Measurements from ENCODE around the gene SYNE3.
A peak's percentile ranks its signal among the peaks of the same experiment; 100 is the strongest.

SYNE3 gene

DNA sequence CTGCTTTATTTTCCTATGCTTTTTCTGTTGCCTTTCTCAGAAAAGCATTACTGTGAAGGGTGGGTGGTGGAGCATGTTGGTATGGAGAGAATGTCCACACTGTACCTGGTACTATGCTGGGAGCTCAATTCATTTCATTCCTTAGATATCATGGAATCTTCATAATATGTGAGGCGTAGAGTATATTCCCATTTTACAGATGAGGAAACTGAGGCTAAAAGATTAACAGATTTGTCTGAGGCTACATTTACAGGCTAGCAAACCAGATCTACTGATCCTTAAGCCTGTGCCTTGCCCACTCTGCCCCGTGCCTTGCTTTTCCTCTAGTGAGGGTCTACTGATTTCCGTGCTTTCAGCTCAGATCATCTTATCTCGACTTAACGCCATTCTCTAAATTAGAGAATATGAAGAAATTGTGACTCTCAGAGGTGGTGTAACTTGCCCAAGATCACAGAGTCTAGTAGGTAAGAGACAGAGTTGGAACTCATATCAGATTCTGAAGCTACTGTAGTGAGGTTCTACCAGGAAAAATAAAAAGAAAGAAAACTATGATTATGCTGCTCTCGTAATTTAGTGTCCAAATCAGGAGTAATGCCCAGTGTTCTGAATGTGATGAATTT lies 23.9 kb upstream of the SYNE3 start:
- no peak for DNase-seq

DNA sequence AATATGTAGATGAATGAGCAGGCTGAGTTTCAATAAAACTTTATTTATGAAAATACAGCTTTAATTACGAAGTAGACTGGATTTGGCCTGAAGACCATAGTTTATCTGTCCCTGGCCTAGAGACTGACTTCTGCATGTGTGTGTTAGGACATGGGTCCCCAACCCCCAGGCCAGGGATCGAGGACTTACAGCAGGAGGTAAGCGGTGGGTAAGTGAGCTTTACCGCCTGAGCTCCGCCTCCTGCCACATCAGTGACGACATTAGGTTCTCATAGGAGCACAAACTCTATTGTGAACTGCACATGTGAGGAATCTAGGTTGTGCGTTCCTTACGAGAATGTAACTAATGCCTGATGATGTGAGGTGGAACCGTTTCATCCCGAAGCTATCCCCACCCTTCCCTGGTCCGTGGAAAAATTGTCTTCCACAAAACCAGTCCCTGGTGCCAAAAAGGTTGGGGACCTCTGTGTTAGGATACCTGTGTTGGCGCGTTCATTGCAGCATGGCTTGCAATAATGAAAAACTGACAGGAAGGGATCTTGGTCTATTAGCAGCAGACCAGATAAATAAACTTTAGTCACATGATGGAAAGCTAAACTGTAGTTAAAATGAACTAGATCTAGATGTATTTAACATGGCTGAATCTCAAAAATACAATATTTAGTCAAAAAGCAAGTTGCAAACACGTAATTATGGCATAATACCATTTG lies 22.5 kb upstream of the SYNE3 start:
- no peak for DNase-seq

DNA sequence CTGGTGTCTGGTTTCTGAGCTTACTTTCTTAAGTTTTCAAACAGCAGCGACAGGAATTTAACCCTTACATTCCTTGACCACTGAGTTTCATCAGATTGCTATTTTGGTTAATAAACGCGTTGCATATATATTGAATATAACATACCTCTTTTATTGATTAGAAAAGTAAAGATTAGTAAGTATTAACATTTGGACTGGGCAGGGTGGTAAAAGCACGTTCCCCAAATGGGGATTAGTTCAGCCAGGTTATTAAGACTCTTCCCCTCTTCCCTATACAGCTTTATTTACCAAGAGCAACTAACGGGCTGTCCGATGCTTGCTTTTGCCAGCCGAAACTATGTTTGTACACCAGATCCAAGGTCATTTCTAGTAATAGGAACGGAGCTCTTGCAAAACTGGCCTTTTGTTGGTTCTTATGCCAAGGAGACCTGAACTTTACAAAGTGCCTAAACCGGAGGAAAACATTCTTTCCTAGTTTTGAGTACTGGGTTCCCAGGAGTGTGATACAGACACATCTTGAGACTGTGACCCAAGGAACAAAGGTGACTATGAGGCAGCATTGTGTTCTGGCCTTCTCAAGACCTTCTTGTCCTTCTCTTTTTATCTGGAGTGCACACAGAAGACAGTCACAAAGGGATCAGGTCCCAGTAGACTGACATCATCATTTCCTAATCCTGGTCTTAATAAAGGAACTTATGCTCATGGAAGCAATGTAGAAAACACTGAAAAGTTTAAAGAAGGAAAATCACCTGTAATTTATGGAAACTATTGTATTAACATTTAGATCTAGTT lies 21.0 kb upstream of the SYNE3 start:
- no peak for DNase-seq

DNA sequence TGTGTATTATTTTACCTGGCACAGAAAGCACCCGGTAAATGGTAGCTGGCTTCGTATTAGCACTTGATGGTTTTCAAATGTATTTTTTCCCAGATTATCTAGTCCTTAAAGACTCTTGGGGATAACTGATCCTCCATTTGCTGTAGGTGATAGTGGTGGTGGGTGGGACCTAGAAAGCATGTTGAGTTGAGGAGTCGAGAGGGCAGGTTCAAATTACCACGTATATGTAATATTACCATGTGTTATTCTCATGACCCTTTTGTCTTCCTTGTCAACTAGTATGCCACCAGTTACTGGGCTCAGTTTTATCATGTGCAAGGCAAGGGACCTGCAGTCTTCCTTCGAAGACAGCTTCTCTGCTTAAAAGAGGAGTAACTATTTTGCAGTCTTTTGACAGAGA lies 20.2 kb upstream of the SYNE3 start:
- no peak for DNase-seq

DNA sequence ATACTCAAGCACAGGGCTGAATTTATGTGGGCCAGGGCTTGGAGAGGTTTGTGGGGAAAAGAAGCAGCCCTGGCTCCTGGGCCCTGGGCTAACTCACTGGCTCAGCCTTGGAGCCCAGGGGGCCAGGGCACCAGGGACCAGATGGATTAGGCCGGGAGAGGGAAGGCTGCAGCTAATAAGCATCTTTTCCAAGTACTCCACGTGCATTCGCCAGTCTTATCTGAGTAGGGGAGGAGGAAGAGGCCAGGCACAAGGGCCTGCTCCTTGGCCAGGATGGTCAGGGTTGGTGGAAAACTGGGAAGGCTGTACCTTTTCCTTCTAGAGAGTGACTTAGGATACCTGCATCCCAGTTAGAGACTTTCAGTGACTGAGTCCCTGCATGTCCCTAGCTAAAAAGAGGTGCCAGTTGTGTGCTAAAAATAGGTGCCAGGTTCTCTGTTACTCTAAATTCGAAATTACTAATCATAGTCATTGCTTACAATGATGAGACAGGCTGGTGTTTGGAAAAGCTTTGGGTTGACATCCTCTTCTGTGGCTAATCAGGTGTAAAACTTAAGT lies 19.7 kb upstream of the SYNE3 start:
- no peak for DNase-seq

DNA sequence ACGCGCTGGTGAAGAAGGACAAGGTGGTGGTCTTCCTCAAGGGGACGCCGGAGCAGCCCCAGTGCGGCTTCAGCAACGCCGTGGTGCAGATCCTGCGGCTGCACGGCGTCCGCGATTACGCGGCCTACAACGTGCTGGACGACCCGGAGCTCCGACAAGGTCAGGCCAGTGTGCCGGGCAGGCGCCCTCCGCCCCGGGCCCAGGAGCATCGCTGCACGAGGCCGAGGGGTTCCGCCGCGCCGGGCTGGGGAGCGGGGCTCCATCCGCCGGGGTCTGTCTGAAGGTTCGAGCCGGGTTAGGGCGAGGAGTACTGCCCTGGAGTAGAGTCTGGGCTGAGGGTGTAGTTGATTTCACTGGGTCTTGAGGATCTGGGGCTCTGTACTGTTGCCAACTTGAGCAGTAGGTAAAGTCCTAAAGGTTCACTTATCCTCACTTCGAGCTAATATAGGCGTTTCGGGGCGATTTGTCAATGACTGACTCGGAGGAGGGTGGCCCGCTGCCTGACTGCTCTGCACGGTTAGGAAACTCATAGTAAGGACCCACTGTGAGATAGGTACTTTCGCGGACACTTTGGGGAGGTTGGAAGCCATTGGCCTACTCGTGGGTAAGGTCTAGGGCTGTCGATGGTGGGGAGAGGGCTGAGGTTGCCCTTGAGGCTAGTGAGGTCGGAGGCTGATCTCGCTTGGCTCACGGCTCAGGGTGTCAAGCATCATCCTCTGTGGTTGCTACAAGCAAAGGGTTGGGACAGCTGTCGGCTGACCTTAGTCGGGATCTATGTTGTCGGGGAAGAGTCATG lies 19.0 kb upstream of the SYNE3 start:
- DNase-seq = no peak

DNA sequence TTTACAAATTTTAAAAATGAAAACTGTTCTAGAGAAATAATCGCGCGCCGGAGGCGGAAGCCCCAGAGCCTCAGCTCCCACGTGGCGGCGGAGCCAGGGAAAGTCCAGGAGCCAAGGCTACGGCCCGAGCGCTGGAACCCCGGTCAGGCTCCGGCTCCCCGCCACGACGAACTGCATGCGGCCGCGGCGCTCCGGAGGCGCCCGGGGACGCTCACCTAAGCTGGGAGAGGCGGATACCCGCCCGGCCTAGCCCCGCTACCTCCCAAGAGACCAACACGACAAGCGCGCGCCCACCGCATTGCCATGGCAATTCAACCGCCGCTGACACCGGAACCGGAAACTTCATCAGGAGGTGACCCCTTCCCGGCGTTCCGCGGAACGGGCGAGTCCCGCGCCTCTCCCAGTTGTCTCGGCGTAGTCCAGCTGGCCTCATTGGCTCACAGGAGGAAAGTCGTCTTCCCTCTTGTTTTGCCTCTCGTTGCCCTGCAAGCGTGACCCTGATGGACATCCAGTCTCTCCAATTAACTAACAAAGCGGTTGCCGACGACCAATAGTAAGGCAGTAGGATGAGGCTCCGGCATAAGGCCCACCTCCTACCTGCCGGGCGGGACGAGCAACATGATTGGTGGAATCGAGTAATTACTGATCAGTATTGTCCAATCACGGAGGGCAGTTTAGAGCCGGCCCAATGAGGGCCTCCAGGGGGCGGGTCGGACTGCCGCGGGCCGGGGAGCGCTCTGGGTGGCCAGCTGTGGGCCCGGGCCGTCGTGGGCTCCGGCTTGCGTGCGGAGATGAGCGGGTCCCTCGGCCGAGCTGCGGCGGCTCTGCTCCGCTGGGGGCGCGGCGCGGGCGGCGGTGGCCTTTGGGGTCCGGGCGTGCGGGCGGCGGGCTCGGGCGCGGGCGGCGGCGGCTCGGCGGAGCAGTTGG lies 18.1 kb upstream of the SYNE3 start, which contains the start of gene GLRX5:
Gene GLRX5, plus strand, starts transcription at position 752 of the 927 bp plus-strand sequence. Its CDS starts 40 bp downstream, at position 792.
- peak; percentile 99 for DNase-seq

DNA sequence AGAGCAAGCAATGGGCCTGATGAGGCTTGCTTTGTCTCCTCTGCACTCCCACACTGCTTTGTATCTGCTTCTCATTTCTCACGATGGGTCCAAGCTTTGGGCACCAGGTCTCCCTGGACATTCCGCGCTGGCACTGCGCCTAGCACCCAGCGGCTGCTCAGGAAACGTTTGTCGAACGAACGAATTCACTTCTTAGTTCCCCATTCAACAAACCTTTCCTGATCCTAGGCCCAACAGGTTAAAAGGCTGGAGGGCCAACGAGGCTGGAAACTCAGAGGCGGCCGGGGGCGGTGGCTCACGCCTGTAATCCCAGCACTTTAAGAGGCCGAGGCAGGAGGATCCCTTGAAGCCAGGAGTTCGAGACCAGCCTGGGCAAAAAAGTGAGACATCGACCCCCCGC lies 17.4 kb upstream of the SYNE3 start:
- no peak for DNase-seq

DNA sequence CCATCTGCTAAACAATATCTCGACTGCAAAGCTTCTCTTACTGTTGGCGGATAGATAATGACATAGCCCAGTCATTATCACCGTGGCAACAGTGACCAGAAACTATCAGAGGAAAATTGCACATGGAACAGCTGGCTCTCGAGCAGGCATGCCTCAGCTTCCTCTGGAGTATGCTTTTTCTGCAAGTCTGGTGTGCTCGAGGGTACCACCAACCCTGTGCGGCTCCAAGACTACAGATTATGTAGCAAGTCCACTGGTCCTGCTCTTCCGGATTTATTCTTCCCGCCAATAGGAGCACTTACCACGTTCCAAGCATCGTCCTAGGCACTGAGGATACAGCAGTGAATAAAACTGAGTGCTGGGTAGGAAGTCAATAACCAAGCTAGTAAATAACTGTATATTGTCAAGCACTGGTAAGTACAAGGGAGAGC lies 17.0 kb upstream of the SYNE3 start:
- no peak for DNase-seq

DNA sequence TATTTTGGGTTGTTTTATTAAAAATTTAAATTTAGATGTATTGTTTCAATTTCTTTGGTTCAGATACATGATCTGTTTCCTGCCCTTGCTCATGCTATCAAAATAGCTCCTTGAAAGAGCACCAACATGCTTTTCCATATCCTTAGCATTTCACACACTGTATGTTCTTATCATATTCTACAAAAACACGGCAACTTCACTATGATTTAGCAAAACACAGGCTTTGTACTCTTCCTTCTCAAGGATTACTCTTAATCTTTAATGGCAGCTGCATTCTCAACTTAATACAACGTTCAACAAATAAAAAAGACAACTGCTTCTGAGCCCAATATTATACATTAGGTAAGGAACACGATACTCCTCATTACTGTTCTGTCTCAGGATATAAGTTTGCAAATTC lies 15.5 kb upstream of the SYNE3 start:
- DNase-seq = no peak

DNA sequence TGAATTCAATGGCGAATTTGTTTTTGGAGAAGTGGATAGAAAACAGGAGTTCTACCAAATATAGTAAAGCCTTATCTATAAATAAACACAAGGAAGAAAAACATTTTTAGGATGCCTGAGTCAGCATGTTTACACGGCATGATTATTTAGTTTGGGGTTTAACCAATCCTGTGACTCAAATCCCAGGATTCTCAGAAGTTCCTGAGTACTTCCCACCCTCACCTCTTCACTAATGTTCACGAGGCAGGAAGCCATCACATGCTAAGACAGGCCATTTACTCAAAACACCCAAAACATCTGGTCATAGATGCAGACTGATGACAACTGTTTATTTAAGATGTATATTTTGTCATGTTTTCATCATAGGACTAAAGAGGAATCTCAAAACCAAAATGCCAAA lies 15.0 kb upstream of the SYNE3 start:
- no peak for DNase-seq

DNA sequence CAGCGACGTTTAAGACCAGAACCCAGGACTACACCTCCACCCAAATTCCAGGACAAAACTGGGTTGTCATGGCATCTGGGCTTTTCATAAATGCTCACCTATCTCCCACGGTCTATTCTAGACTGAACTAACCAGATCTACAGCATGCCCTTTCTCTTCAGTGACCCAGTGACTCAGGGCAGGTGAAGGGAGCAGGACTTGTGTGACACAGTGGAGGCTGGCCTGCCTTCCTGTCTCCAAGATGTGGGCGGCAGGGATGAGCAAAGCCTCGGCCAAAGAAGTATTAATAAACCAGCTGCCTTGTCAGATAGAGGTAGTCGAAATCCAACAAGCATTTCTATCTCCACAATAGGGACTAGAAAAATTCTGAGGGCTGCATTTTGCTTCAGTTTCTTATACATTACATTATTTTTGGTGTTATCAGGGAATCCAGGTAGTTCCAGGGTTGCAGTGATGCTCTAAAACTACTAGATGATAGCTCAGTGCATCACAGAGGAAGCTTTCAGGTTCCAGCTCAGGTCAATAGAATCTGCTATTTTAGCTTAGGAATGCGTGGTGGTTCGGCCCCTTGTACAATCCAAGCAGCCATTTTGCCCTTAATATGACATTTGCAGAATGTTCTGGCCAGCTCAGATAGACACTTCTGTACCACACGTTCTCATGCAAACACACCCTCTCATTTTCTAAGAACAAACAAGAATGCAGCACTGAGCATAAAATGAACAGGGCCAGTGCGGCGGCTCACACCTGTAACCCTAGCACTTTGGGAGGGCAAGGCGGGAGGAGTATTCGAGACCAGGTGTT lies 14.2 kb upstream of the SYNE3 start:
- no peak for DNase-seq

DNA sequence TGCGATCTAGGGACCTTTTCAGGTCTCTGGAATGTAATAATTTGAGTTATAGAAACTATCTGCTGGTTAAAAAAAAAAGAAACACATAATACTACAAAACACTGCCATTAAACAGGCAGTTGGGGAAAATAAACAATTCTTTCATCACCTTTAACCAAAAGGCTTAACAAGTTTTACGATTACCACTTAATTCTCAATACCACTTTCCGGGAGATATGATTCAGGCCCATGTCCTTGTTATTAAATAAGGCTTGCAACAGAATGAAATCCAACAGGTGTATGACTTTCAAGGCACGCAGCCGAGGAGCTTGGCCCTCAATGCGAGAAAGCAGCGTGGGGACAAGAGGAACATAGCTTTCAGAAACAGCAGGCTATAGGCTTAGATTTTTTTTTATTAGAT lies 12.8 kb upstream of the SYNE3 start:
- no peak for DNase-seq

DNA sequence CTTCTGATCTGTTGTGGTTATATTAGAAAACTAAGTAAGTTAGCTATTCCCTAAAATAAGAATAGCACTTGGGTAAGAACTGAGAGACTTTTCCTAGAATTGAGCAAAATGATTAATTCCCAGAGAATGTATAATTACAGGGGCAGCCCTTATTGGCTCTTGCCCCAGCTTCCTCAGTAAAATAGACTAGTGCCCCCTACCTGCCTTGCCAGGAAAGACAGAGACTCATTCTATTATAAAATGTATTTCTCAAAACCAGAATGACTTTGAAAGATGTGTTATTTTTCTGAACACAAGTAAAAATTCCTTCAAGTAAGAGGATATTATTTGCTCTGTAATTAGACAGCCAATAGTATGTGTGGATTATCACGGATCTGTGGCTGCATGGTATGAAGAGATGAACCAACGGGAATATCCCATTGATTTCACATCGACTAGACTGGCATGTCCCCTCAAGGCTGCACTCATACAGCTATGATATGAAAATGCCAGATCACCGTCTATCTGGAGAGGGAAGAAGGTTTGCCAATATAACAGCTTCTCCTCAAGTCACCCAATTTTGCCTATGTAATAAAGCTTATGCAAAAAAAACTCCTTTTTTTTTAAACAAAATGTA lies 11.0 kb upstream of the SYNE3 start:
- DNase-seq = no peak

DNA sequence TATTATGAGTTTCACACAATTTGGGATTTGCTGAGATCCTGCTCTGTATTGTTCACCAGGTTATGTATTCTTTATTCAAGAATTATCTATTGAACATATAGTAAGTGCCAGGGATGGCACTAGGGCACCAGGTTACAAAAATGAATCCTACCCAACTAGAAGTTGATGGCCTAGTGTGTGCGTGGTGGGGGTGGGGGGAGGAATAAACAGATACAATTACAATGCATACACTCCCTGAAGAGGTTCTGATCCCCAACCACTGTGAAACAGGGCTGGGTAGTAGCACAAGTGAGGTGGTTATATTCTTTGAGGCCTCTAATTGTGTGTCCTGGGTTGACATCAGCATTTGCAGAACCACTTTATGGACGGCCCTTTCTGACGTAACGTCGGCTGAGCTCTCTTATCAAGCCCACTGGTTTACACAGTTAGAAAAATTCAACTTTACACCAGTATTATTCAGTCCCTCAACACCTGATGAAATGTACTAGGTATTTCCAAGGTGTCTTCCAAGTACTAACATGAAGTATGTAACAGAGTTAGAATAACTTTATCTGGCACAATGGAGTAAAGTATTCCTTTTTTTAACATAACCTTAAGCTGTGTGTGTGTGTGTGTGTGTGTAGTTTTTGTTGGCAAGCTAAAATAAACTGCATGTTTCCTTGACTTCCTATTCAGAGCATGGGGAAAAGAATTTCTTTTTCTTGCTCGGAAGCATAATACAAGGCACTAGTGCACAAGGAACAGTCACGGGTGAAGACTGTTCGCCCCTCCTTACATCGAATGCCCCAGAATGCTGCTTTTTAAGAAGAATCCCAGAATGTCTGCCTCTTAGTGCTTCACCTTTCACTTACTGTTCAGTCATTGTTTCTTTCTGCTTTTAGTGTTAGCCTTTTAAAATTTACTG lies 10.3 kb upstream of the SYNE3 start:
- no peak for DNase-seq

DNA sequence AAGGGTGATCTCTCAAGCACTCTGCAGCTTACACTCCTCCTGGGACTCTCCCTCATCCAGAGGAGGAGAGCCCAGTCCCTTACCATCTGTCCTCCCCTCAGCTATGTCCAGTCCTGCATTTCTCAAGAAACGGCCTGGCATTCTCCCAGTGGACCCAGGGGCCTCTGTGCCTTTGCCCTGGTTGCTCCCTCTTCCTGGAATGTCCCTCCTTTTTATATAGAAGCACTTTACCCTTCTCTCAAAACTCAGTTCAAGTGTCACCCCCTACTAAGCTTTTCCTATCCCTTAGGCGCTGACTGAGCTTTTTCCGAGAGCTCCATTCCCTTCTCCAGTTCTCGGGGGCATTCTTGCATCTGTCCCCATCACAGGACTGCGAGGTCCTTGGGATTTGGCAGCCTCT lies 9.5 kb upstream of the SYNE3 start:
- DNase-seq = no peak

DNA sequence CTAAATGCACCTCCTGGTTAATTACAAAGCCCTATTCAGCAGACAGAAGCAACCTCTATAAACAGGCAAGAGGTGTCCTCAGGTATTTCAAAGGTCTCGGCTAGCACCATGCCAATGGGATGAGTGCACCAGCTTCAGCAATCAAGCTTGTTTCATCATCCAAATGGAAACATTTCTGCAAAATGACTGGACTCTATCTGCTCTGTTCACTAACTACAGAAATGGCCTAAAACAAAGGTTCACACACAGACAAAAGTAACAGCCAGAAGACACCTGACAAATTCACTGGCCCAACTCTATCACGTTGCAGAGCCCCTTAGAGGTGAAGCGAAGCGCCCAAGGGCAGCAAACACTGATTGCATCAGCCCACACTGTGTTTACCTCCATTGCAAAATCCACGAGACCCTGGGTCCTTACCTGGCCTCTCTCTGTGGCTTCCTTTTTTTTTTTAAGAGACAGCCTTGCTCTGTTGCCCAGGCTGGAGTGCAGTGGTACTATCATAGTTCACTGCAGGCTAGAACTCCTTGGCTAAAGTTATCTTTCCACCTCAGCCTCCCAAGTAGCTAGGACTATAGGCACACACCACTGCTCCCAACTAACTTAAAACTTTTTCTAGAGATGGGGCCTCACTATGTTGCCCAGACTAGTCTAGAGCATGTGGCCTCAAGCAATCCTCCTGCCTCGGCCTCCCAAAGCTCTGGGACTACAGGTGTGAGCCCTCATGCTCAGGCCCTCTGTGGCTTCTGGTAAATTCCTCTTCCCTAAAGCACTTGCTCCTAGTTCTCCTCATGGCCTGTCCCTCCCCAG lies 8.5 kb upstream of the SYNE3 start:
- DNase-seq = no peak

DNA sequence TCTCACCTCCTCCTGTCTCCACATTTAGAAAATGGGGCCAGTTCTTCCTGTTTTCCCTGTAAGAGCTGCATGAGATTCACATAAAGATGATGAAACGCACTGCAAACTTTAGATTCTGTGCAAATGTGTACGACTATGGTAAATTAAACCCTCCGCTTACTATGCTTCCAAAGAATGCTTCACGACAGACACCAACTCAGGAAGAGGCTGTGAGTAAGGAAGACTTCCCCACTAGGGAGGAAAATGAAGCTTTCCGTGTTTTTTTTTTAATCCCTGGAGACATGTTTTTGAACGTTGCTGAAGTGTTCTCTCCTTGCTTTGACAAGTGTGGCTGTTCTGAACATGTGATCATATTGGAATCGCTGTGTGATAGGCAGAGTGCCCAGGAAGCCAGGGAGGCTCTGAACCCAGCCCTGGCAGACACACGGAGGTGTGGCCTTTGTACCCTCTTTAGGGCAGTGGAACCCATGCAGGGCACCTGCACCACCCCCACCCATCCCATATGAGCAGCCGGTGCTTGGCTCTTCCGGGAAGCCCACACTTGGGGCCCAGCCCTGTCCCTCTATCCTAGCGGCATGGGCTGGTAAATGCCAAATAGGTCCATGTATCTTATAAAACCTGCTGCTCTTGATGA lies 7.5 kb upstream of the SYNE3 start:
- DNase-seq = peak; percentile 56
